ENCODE data around the gene BANK1. TPM values are rescaled to one million over a fixed set of nuclear protein-coding genes. Genes with fewer than 3 reads are reported as not detected.

Gene BANK1
- total RNA-seq, 1 experiment from 2014 or later: 3.3 TPM

DNA sequence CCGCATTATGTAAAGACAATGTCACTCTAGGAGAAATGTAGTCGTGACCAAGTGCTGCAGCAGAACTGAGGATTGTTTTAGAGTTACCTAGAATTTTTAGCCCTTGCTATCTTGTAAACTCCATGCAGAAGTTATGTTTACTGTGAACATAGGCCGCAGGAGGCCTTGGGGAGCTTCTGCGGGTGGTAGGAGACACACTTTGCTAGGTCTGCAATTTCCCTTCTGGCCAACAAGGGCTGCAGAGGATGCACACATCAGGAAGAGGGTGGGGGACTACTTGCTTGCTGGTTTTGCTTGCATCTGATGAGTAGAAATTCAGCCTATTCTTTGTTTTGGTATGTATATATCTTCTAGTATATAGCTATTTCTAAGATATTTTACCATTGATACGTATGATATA lies 23.1 kb downstream of the BANK1 start:
- in situ Hi-C loops (cut with HindIII; ENCODE audit: low pct_unique_long_range_greater_than_20kb, low sequenced_read_pairs): no loop called here
- ChIA-PET POLR2A (no interaction called here), CTCF (no interaction called here)
- no peaks in the 10 kb centered on the region for H3K36me3 ChIP-seq (ENCODE audit: control insufficient read depth, insufficient read depth, low read length)
- BruUV-seq (replicated peaks): no TSS peak
- no peak overlapping the region for H3K27ac ChIP-seq (ENCODE audit: low read length)
- no peaks in the 10 kb centered on the region for H3K27me3 ChIP-seq (ENCODE audit: control insufficient read depth, insufficient read depth, low read length)
- intact Hi-C loops (cut with micrococcal nuclease; ENCODE audit: unreplicated experiment): no loop called here
- no peaks in the 10 kb centered on the region for H3K9me3 ChIP-seq (ENCODE audit: control insufficient read depth, insufficient read depth, low read depth, low read length)
- H3K4me3 ChIP-seq (ENCODE audit: low read depth in 2 of 2, low read length in 2 of 2): no peak overlapping the region
- no peak for ATAC-seq
- no peak for DNase-seq (ENCODE audit: low read depth, low spot score)
- no peaks in the 10 kb centered on the region for H3K4me1 ChIP-seq (ENCODE audit: control insufficient read depth, insufficient read depth, low read length)
- TF ChIP-seq, protein P1, sequence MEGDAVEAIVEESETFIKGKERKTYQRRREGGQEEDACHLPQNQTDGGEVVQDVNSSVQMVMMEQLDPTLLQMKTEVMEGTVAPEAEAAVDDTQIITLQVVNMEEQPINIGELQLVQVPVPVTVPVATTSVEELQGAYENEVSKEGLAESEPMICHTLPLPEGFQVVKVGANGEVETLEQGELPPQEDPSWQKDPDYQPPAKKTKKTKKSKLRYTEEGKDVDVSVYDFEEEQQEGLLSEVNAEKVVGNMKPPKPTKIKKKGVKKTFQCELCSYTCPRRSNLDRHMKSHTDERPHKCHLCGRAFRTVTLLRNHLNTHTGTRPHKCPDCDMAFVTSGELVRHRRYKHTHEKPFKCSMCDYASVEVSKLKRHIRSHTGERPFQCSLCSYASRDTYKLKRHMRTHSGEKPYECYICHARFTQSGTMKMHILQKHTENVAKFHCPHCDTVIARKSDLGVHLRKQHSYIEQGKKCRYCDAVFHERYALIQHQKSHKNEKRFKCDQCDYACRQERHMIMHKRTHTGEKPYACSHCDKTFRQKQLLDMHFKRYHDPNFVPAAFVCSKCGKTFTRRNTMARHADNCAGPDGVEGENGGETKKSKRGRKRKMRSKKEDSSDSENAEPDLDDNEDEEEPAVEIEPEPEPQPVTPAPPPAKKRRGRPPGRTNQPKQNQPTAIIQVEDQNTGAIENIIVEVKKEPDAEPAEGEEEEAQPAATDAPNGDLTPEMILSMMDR (IDR thresholded peaks at IDR 0.05): no peak
- TF ChIP-seq TCF7L2 (IDR thresholded peaks at IDR 0.05; ENCODE audit: low read depth, low read length) (no peak), SIN3A (IDR thresholded peaks at IDR 0.05; ENCODE audit: borderline replicate concordance, insufficient read depth, low read depth, low read length) (no peak), POLR2AphosphoS5 (IDR thresholded peaks at IDR 0.05; ENCODE audit: low read depth, low read length) (no peak)
- TF ChIP-seq, protein P2, sequence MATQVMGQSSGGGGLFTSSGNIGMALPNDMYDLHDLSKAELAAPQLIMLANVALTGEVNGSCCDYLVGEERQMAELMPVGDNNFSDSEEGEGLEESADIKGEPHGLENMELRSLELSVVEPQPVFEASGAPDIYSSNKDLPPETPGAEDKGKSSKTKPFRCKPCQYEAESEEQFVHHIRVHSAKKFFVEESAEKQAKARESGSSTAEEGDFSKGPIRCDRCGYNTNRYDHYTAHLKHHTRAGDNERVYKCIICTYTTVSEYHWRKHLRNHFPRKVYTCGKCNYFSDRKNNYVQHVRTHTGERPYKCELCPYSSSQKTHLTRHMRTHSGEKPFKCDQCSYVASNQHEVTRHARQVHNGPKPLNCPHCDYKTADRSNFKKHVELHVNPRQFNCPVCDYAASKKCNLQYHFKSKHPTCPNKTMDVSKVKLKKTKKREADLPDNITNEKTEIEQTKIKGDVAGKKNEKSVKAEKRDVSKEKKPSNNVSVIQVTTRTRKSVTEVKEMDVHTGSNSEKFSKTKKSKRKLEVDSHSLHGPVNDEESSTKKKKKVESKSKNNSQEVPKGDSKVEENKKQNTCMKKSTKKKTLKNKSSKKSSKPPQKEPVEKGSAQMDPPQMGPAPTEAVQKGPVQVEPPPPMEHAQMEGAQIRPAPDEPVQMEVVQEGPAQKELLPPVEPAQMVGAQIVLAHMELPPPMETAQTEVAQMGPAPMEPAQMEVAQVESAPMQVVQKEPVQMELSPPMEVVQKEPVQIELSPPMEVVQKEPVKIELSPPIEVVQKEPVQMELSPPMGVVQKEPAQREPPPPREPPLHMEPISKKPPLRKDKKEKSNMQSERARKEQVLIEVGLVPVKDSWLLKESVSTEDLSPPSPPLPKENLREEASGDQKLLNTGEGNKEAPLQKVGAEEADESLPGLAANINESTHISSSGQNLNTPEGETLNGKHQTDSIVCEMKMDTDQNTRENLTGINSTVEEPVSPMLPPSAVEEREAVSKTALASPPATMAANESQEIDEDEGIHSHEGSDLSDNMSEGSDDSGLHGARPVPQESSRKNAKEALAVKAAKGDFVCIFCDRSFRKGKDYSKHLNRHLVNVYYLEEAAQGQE (IDR thresholded peaks at IDR 0.05; ENCODE audit: insufficient read depth in 1 of 2, low read depth in 2 of 2, low read length in 1 of 2): no peak

DNA sequence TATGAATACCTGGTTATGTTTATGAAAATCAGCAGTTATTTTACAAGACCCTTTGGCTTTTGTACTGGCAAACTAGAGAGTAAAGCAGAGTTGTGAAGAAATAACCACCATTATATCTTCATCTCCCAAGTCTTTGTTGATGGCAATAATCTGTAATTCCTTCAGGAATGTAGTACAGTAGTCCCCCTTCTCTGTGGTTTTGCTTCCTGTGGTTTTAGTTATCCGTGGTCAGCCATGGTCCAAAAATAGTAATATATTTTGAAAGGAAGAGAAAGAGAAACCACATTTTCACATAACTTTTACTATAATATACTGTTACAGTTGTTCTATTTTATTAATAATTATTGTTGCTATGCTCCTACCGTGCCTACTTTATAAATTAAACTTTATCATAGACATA lies 27.8 kb downstream of the BANK1 start:
- DNase-seq (ENCODE audit: low read depth, low spot score) (no peak), ATAC-seq (no peak)
- intact Hi-C loops (cut with micrococcal nuclease; ENCODE audit: unreplicated experiment) (no loop called here), in situ Hi-C loops (cut with HindIII; ENCODE audit: low pct_unique_long_range_greater_than_20kb, low sequenced_read_pairs) (no loop called here)
- Histone ChIP-seq H3K4me3 (ENCODE audit: low read depth in 2 of 2, low read length in 2 of 2) (no peak overlapping the region), H3K9me3 (ENCODE audit: control insufficient read depth, insufficient read depth, low read depth, low read length) (no peaks in the 10 kb centered on the region), H3K36me3 (ENCODE audit: control insufficient read depth, insufficient read depth, low read length) (no peaks in the 10 kb centered on the region), H3K4me1 (ENCODE audit: control insufficient read depth, insufficient read depth, low read length) (no peaks in the 10 kb centered on the region), H3K27me3 (ENCODE audit: control insufficient read depth, insufficient read depth, low read length) (no peaks in the 10 kb centered on the region), H3K27ac (ENCODE audit: low read length) (no peak overlapping the region)
- POLR2A ChIA-PET: no interaction called here
- CTCF ChIA-PET: no interaction called here
- no TSS peak for BruUV-seq (replicated peaks)
- TF ChIP-seq, protein P1 (IDR thresholded peaks at IDR 0.05): no peak

DNA sequence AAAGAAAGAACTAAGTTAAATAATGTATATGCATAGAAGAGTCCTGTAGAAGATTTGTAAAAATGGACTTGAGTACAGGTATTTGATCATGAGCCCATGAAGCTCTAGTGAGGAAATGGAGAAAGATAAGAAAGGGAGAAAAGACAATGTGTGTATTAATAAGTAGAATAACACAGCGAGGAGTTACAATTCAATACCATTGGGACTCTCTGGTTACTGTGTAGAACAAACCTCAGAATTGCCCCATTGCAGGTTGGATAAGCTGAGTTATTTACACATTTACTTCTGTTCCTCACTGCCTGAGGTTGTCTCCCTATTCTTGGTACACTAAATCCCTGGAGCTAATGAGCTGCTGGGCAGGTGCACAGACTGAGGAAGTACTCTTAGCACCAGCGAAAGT lies 33.3 kb downstream of the BANK1 start:
- CTCF ChIA-PET: interaction anchor here (0.5 kb wide), 1 partner anchor 474 kb away, joined by 3 read pairs; no protein-coding TSS in a partner anchor
- H3K9me3 ChIP-seq (ENCODE audit: control insufficient read depth, insufficient read depth, low read depth, low read length): no peaks in the 10 kb centered on the region
- POLR2A ChIA-PET: no interaction called here

More for the DNA sequence above, 33.3 kb downstream of the BANK1 start:
- Histone ChIP-seq H3K27me3 (ENCODE audit: control insufficient read depth, insufficient read depth, low read length) (no peaks in the 10 kb centered on the region), H3K4me3 (ENCODE audit: low read depth in 2 of 2, low read length in 2 of 2) (no peak overlapping the region), H3K36me3 (ENCODE audit: control insufficient read depth, insufficient read depth, low read length) (no peaks in the 10 kb centered on the region), H3K4me1 (ENCODE audit: control insufficient read depth, insufficient read depth, low read length) (no peaks in the 10 kb centered on the region), H3K27ac (ENCODE audit: low read length) (no peak overlapping the region)
- no TSS peak for BruUV-seq (replicated peaks)
- DNase-seq (ENCODE audit: low read depth, low spot score) (no peak), ATAC-seq (no peak)
- intact Hi-C loops (cut with micrococcal nuclease; ENCODE audit: unreplicated experiment) (no loop called here), in situ Hi-C loops (cut with HindIII; ENCODE audit: low pct_unique_long_range_greater_than_20kb, low sequenced_read_pairs) (no loop called here)
- no peak for TF ChIP-seq TCF7L2 (IDR thresholded peaks at IDR 0.05; ENCODE audit: low read depth, low read length)
- TF ChIP-seq SIN3A (IDR thresholded peaks at IDR 0.05; ENCODE audit: borderline replicate concordance, insufficient read depth, low read depth, low read length): no peak
- TF ChIP-seq, protein P1 (IDR thresholded peaks at IDR 0.05): no peak
- TF ChIP-seq, protein P2 (IDR thresholded peaks at IDR 0.05; ENCODE audit: insufficient read depth in 1 of 2, low read depth in 2 of 2, low read length in 1 of 2): no peak
- no peak for TF ChIP-seq POLR2AphosphoS5 (IDR thresholded peaks at IDR 0.05; ENCODE audit: low read depth, low read length)

All from Panc1 (cell line).